ENCODE measurements around the gene FBXO42. TPM values are rescaled to one million over a fixed set of nuclear protein-coding genes. Genes with fewer than 3 reads are reported as not detected.
"Not testable (repeated sequence)": the region's sequence is repeated elsewhere in the genome, so short reads cannot be mapped to it uniquely, and the experiment has no call there.

FBXO42 gene
- total RNA-seq, 1 donor from 2014 or later = 24.8 TPM

DNA sequence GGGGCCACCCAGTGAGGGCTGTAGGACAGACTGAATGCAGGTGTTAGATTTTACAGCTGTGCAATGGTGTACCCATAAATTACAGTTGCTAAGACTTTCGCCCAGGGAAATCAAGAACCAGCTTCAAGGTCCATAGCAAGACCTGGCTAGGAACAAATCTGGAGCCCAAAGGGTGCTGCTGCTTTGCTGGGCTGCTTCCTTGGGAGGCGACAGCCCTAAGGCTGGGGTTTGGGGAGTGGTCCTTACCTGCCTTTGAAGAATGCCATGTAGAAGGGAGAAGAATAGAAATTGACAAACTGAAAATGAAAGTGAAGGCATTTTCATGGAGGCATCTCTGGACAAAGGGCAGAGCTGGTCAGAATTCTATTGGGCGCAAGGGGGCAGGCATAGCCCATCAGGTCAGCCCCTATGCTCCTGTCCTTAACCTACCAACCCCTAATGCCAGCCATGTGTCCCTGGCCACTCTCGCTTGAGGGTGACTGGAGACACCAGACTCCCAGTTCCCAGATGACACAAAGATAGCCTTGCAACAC is 132.2 kb downstream of the FBXO42 start:
- DNase-seq = no peak

DNA sequence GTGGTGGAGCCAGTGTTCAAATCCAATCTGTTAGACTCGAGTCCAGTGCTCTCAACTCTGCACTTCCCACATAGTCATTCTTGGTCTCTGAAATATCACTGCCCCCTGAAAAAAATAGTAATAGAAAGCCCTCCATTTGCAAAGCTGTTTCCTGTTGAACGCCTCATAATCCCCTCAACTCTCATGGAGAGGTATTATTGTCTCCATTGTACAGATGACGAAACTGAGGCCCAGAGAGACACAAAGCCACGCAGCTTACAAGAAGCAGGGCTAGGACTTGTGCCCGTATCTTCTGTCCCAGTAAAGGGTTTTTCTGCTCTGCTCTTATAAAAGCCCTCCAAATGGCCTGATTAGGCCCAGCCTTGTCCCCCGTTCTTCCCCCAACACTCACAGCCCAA is 133.6 kb downstream of the FBXO42 start:
- DNase-seq = no peak

DNA sequence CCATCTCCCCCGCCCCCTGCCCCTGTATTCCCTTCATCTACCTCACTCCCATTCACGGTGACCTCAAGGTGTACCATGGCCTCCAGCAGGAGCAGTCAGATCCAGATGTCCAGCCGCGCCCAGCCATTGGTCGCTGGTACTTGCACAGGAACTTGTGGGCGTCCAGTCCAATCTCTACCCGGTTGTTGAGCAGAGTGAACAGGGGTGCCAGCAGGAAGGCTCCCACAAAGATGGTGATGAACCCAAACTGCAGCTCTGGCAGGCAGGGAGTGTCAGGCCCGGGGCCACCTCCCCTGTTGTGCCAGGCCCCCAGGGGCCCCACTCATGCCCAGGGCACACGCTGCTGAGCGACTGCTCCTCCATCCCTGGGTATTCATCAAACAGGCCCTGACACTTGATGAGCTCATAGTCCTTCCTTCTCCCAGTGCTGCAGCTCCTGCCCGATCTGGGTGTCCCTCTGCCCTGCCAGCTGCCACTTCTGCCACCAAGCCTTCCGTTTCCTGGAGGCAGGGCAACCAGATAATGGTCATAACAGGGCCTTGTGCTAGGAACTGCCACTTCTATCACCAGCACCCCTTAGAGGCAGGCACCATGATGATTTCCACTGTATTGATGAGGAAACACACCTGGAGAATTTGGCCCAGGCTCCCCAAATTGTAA is 134.1 kb downstream of the FBXO42 start:
- DNase-seq = no peak

DNA sequence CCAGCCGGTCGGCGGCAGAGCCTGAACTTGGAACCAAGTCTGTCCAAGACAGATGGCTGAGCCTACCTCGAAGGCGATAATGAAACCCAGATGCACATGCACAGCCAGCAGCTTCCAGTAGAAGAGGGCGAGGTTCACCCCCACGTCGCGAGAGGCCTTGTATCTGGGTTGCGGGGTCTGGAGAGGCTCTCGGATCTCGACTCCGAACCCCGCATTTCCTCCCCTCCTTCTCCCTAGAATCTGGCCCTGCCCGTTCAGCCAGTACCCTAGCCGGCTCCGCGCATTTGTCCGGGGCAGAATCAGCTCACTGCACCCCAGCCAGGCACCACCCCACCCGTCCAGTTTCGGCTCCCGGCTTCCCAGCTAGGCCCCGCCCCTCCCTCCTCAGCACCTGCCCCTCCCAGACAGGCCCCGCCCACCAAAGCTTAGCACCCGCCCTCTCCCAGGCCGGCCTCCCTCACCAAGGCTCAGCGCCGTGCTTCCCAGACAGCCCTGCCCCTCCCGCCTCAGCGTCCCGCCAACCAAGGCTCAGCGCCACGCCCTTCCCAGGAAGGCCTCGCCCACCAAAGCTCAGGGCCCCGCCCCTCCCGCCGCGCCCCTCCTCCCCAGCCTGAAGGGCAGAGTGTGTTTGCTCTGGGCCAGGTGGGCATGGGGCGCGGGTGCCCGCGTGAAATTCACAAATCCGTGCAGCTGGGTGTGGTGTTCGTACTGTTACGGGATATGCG is 135.1 kb downstream of the FBXO42 start:
- peak; percentile 94 for DNase-seq

DNA sequence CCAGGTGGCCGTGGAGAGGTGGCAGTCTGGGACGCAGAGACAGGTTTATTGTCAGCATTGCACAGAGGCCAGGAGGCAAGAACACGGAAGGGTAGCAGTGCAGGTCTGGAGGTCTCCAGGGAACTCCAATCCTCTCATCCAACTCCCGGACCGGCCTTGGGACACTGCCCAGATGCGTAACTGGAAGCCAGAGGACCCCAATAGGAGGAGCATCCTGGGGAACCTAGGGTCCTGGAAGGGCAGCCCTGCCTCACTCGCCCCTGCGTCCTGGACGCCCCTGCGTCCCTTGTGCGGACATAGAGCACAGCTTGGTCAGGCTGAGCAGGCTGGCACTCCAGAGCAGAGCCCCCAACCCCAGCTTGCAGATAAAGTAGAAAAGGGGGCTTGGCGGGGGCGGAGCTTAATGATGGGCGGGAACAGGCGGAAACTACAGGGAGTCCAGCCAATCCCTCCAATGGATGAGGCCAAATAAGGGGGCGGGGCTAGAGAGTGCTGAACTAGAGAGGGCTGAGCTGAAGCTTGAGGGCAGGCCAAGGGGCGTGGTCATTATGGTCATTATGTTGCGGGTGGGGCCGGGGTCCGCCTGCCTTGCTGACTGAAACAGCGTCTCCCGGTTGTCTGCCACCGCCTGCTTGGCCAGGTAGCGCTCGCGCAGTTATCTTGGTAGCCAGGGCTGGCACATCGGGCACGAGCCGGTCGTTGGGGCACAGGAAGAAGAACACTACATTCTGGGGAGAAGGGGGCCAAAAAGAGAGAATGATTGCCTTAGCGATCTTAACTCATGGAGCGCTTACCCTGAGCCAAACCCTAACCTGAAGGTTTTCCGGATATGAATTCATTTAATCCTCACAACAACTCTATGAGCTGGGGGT is 136.2 kb downstream of the FBXO42 start:
- DNase-seq = peak; percentile 75

DNA sequence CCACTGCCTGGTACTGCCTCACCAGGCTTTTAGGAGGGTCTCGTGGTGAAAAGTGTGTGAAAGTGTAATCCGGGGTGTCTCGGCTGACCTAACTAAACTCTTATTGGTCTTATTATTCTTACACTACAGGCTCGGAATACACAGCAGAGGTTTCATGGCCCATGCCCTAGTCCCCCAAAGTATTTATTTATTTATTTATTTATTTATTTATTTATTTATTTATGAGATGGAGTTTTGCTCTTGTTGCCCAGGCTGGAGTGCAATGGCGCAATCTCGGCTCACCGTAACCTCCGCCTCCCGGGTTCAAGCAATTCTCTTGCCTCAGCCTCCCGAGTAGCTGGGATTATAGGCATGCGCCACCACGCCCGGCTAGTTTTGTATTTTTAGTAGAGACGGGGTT is 137.0 kb downstream of the FBXO42 start:
- DNase-seq = not testable (repeated sequence)

DNA sequence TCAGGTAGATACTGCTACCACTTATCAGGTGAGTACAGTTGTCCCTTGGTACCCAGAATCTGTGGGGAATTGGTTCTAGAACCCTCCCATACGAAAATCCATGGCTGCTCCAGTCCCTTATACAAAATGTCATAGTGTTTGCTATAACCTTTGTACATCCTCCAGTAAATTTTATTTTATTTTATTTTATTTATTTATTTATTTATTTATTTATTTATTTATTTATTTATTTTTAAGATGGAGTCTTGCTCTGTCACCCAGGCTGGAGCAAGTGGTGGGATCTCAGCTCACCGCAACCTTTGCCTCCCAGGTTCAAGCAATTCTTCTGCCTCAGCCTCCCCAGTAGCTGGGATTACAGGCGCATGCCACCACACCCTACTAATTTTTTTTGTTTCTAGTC is 138.7 kb downstream of the FBXO42 start:
- DNase-seq = not testable (repeated sequence)

DNA sequence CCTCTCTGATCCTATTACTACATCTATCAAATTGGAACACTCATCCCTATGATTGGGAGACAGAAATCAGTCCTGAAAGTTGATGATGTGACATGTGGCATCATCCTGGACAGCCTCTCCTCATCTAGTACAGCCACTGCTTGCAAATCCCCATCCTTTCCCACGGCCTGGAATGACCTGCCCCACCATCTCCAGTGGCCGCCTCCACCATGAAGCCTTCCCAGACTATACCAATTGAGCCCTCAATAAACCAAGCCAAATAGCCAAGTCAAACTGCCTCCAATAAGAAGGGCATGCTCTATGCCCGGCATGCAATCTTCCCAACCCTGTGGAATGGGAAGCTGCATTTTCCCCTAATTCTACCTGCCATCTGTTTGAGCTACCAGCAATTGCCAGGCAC is 139.3 kb downstream of the FBXO42 start:
- no peak for DNase-seq

DNA sequence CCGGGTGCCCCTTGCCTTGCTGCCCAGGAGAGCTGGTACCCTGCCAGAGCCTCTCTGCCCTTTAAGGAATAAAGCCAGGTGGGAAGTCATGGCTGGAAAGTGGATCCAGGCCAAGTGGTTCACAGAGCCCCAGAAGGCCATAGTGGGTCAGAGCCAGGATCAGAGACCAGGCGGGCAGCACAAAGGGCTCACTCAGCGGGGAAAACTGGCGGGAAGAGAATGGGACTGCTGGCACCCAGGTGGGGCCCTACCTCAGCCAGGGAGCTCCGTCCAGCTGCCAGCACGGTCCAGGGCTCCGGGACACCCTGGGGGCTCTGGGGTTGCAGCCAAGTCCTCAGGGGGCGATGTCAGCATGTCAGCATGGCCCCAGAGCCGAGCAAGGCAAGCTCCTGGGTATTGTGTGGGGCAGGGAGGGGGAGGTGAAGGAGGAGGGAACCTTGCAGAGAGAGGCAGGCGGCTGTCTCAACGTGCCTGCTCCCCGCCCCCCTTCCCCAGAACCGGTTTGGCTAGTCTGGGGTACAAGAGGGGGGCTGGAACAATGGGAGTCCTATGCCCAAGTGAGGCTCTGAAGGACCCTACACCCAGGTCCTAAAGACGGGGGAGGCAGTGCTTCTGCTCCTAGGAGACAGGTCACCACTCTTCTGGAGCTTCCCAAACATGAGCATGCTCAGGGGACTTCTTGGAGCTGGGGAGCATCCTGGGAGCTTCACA is 139.9 kb downstream of the FBXO42 start, which contains the start of gene ARHGEF19:
Gene ARHGEF19 (minus strand): TSS at position 402 of the 711 bp plus-strand sequence. CDS start 3,598 bp downstream, outside the sequence.
- no peak for DNase-seq

DNA sequence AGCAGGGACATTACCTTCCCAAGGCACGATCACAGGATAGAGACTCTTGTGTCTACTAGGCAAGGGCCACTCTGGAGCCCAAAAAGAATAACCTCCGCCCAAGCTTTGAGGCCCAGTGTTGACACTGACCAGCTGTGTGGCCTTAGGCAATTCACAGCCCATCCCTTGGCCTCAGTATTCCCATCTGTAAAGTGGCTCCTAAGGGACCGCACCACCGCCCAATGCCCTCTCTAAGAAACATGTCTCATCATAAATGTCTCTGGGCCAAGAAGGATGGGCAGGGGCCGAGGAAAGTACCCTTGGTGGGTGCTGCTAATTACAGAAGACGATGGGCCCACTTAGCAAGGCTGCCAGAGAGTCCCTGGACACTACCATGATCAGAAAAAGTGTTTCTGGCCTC is 140.5 kb downstream of the FBXO42 start:
- DNase-seq = no peak

DNA sequence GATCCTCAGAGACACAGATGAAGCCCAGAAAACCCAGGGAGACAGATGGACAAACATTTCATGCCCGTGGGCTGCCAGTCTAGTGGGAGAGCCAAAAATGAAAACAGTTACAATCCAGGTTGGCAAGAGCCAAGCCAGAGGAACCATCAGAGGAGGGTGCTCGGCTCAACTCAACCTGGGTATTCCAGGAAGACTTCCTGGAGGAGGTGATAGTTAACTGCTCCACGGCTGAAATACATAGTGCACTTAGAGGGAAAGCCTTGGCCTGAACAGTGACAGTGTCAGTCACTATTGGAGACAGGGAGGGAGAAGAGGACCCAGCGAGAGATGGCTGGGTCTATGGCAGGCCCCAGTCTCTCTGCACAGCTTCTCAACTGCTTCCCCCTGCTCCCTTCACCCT is 141.7 kb downstream of the FBXO42 start:
- DNase-seq = no peak

DNA sequence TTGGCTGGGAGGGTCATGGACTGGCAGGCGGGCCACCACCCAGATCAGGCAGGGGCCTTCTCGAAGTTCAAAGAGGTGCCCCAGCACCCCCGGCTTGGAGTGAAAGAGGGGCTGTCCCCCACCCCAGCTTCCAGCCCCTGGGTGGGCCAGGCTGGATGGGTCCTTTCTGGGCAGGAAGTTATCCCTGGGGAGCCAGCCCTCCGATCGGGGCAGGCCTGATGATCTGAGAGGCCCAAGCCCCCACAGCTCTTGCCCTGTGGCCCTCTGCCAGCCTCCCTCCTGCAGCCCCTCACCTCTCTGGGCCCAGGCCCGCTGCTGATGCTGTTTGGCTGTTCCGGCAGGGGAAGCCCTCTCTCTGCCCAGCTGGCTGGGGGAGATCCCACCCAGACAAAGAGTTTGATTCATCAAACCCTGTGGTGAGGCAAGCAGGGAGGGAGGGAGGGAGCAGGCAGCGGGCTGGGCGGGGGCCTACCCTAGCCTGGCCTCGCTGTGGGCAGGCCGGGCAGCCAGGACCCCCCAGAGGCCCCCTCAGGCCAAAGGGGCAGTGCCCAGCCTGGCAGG is 142.4 kb downstream of the FBXO42 start:
- DNase-seq = no peak

DNA sequence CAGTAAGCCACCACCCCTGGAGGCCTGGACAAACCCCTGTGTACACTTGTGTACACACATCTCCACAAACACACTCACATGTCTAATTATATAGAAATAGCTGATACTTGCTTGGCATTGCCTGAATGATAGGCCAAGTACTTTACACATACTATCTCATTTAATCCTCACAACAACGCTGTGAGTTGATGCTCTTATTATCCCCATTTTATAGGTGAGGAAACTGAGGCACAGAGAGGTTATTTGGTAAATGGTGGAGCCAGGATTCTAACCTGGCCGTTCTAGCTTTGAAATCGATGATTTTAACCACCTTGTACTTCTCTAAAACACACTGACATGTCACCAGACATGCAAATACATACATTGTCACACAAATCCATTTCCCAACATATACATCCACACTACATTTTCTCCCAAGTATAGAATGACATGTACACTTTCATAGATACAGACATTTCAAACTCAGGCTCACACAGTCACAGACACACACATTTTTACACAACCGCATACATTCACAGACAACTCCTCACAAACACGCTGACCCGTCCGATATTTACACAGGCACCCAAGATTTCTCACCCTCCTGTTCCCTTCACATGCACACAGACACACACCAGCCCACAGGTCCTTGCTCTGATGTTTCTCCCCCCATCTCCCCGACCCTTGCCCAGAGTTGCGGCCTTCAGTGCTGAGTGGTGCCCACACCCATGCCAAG is 143.0 kb downstream of the FBXO42 start:
- no peak for DNase-seq

DNA sequence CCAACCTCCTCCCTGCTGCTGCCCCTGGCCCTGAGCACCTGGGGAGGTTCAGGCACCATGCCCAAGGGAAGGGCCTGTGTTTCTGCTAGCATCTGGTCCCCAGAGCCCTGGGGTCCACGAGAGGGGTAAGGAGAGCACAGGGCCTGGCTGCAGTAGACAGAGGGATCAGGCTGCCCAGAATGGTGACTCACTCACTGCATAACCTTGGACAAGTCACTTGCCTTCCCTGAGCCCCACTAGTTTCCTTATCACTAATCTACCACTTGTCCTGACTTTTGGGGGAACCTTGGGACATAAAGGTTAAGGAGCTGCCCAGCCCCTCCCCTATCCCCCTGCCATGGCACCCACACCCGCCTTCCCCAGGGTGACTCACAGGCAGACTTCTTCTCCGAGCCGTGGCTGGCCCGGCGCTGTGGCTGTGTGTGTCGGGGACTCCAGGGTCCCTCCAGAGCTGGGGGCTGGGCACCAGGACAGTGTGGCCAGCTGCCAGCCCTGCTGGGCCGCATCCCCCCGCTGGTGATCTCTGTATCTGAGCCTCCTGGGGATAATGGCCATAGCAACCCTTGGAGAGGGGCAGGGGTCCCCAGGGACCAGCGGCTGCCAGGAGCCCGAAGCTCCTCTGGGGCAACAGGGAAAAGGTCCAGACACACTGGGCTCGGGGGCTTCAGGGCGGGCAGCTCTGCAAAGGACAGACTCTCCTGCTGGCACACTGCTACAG is 143.9 kb downstream of the FBXO42 start:
- DNase-seq = no peak

DNA sequence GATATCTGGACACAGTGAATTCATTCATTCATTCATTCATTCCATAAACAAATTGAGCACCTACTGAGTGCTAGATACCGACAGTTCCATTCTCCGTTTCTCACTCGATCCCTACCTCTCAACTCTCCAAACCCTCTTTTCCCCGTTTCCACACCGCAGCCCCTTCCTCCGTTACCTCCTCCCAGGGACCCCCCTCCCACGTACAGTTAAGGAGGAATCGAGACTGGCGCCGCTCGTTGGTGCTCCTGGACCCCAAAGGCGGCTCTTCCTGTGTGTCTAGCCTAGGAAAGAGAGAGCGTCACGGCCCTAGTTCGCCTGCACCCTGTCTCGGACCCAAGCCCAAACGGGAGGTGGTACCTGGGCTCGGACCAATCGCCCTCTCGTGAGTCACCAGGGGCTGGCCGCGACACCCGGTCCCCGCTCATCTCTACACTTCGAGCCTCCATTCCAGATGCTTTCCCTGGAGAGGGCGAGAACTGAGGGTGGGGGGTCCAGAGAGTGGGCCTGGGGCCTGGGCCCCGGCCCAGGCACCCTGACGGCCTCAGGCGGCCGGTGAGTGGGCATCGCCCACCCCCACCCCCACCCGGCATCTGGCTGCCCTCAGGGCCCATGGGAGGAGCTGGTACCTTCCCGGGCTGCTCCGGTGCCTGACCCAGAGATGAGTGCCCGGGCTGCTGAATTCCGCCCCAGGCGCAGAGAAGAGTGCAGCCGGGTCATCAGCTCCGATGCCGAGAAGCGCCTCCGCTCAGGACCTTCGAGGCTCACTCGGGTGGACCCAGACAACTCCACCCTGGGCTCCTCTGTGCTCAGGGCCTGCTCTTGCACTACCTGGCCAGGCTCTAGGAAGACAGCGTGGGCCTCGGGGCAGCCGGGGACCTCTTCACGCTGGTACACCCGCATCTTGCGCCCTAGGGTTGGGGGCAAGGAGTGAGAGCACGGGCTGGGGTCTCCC is 144.7 kb downstream of the FBXO42 start:
- DNase-seq = no peak

DNA sequence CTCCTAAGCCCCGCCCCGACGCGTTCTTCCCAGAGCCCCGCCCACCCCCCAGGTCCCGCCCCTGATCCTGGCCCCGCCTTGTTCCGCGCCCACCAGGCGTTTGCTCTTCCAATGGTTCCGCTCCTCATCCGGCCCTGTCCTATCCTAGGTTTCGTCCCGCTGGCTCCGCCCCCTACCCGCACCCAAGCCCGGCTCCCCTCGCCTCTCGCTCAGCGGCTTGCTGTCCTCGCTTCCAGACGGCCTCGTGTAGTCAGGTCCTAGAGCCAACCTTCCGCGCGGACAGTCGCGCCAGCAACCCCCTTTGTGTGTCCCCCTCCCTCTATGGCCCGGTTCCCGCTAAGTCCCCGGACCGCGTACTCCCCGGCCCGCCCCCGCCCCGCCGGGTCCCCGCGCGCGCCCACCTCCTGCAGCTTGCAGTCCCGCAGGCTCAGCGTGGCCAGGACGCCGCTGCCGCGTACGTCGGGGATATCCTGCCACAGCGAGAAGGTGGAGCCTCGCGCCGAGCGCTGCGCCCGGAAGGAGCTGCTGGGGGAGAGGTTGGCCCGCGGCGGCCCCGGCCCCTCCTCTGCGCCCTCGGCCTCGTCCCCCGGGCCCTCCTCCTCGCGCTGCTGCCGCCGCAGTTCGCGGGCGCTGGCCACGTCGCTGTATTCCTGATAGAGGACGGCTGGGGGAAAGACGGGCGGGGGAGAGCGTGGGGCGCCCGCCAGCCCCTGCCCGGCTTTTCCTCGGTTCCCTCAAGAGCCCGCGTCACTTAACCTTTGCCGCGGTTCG is 145.5 kb downstream of the FBXO42 start:
- peak; percentile 97 for DNase-seq

DNA sequence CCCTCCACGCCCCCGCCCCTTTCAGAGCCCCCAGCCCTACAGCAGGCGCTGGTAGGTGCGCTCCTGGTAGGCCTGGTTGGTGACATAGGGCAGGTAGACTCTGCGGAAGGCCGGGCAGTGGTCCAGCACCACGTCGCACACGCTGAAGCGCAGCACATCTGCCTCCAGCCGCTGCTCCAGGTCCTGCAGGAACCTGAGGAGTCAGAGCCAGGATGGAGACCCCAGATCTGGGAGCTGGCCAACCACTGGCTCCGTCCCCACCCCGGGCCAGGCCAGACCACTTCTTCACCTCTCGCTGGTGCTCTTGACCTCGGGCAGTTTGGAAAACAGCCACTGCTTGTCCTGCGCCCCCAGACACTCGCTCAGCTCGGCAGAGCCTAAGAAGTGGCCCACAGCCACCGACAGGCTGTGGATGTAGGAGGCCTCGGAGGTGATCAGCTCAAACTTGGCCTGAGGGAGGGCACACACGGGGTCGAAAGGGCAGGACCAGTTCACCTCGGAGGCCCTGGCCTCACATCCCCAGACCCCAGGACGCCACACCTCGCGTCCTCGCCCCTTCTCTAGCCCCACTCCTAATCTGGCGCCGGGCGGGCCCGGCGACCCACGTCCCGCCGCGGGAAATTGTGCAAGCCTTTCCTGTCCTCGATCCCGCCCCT is 146.3 kb downstream of the FBXO42 start:
- no peak for DNase-seq

DNA sequence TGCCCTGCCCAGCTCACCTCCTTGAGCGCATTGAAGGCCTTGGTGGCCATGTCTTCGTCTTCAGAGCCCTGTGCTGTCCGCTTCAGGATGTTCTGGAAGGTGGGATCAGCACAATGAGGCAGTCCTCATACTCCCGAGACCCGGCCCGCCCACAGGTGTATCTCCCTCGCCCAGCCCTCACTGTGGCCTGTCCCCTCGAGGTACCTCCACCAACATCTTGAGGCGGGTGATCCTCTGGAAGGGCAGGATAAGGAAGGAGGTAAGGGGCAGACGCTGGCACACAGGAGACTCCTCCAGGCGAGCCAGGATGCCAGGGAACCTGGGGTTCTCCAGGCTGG is 147.0 kb downstream of the FBXO42 start:
- DNase-seq = no peak

All from skin of body (tissue), 2 donors.